Endodermal cell (in vitro differentiated cells): ENCODE measurements around the gene PRSS33. TPM values are rescaled to one million over a fixed set of nuclear protein-coding genes. Genes with fewer than 3 reads are reported as not detected.
A peak's percentile ranks its signal among the peaks of the same experiment; 100 is the strongest.

Experiments
- DNase-seq: peaks from one replicate; pipeline ENCODE4 v3.0.0-alpha.2; 2017
- H3K27ac ChIP-seq: 2 replicates; pipeline ENCODE4 v1.5.1; 2013; ENCODE audit warnings: mild to moderate bottlenecking, low read depth, low read length, moderate library complexity
- H3K27me3 ChIP-seq: 2 replicates; pipeline ENCODE4 v1.6.1; 2013; ENCODE audit warnings: mild to moderate bottlenecking, low read length, moderate library complexity; ENCODE audit not compliant: insufficient read depth, control insufficient read depth, poor library complexity, severe bottlenecking
- H3K36me3 ChIP-seq: 2 replicates; pipeline ENCODE4 v1.7.0; 2013; ENCODE audit warnings: mild to moderate bottlenecking, low read length, moderate library complexity; ENCODE audit not compliant: control insufficient read depth, insufficient read depth
- H3K4me1 ChIP-seq: one replicate; pipeline ENCODE4 v1.7.0; 2013; ENCODE audit warnings: low read length; ENCODE audit not compliant: control insufficient read depth, insufficient read depth
- H3K4me3 ChIP-seq: 2 replicates; pipeline ENCODE4 v1.5.1; 2013; ENCODE audit warnings: mild to moderate bottlenecking, low read length, moderate library complexity
- H3K9ac ChIP-seq: 2 replicates; pipeline ENCODE4 v1.6.1; 2013; ENCODE audit warnings: mild to moderate bottlenecking, low read length, moderate library complexity; ENCODE audit not compliant: poor library complexity, severe bottlenecking; ENCODE audit errors: extremely low read depth
- H3K9me3 ChIP-seq: 2 replicates; pipeline ENCODE4 v1.6.1; 2013; ENCODE audit warnings: mild to moderate bottlenecking, low read length, moderate library complexity; ENCODE audit not compliant: control insufficient read depth
- H3K27ac Mint-ChIP-seq: 2 replicates; pipeline ENCODE4 v1.8.0; 2020; ENCODE audit warnings: mixed read lengths
- H3K27me3 Mint-ChIP-seq: 2 replicates; pipeline ENCODE4 v1.8.0; 2021; ENCODE audit warnings: mild to moderate bottlenecking, mixed read lengths; ENCODE audit not compliant: insufficient read depth
- H3K36me3 Mint-ChIP-seq: 2 replicates; pipeline ENCODE4 v1.8.0; 2020; ENCODE audit warnings: low read depth, mixed read lengths
- H3K4me1 Mint-ChIP-seq: 2 replicates; pipeline ENCODE4 v1.8.0; 2020; ENCODE audit warnings: mixed read lengths
- H3K4me3 Mint-ChIP-seq: 2 replicates; pipeline ENCODE4 v1.8.0; 2020; ENCODE audit warnings: mild to moderate bottlenecking, moderate library complexity, mixed read lengths
- H3K9me3 Mint-ChIP-seq: 2 replicates; pipeline ENCODE4 v1.8.0; 2020; ENCODE audit warnings: mild to moderate bottlenecking, mixed read lengths
- CTCF ChIP-seq: fragments of 200-600 bp; sonication (generic); conservative IDR thresholded peaks from 2 replicates; pipeline ENCODE4 v1.5.0; 2021; ENCODE audit warnings: antibody characterized with exemption, mild to moderate bottlenecking
- WGBS, 2 experiments: methylation state at CpG; one replicate each; pipeline versions ENCODE4 v1.1.5 to v1.1.7; 2013; ENCODE audit warnings: missing lambda C conversion rate in 2 of 2, mixed read lengths in 1 of 2; ENCODE audit not compliant: insufficient coverage in 1 of 2, insufficient read length in 1 of 2; 5-methylcytosine and 5-hydroxymethylcytosine counted together
- total RNA-seq, 2 donors: library from RNA; stranded (reverse); fragmentation: NEBNext Ultra II Directional in 1 of 2; extraction: Animal tissue kit (Norgen Biotek cat#: 25700) in 1 of 2; gene quantifications; 2 replicates in 1 of 2; 3 replicates in 1 of 2; pipeline ENCODE4 v1.2.1, GENCODE V29; 2021

Gene PRSS33
- total RNA-seq, 2 donors from 2014 or later: 0.35 TPM; not detected in 1

- Histone ChIP-seq H3K27me3 (no peaks in the 10 kb centered on the region), H3K4me3 (peak within 1 kb of the TSS; percentile 94), H3K27ac (peak within 1 kb of the TSS; percentile 99), H3K4me1 (no peaks in the 10 kb centered on the region), H3K9ac (peak within 1 kb of the TSS; percentile 93), H3K9me3 (no peaks in the 10 kb centered on the region), H3K36me3 (peaks cover 27% of the 10 kb centered on the region)
- 0% methylated on average over 65 to 99 of the region's 99 CpGs for WGBS, 2 experiments
- no peaks in the 10 kb centered on the region for H3K9me3 Mint-ChIP-seq
- H3K27me3 Mint-ChIP-seq: no peaks in the 10 kb centered on the region
- peak within 1 kb of the TSS; percentile 94 for H3K4me3 Mint-ChIP-seq
- peak within 1 kb of the TSS; percentile 99 for H3K27ac Mint-ChIP-seq
- TF ChIP-seq CTCF: no peak
- H3K36me3 Mint-ChIP-seq: peaks cover 49% of the 10 kb centered on the region
- DNase-seq: peak; percentile 98
- peaks cover 26% of the 10 kb centered on the region for H3K4me1 Mint-ChIP-seq
Measured at GRCh38 chr16:2752035-2752849, 35.1 kb downstream of the PRSS33 start, which contains the start of gene SRRM2. TSS of gene SRRM2 (plus strand) at chr16:2752638. CDS start at chr16:2756365, 3,727 bp downstream.

- H3K36me3 Mint-ChIP-seq: peaks cover 43% of the 10 kb centered on the region
- no peaks in the 10 kb centered on the region for H3K27me3 Mint-ChIP-seq
- peak; percentile 93 for DNase-seq
- Histone ChIP-seq H3K9me3 (no peaks in the 10 kb centered on the region), H3K9ac (peak overlapping the region; percentile 93), H3K36me3 (peaks cover 21% of the 10 kb centered on the region), H3K27me3 (no peaks in the 10 kb centered on the region), H3K27ac (peak overlapping the region; percentile 99), H3K4me1 (no peaks in the 10 kb centered on the region), H3K4me3 (peak overlapping the region; percentile 83)
- H3K27ac Mint-ChIP-seq: peak overlapping the region; percentile 99
- 22 to 26% methylated on average over 21 to 23 of the region's 23 CpGs for WGBS, 2 experiments
- TF ChIP-seq CTCF: no peak
- H3K4me1 Mint-ChIP-seq: peaks cover 26% of the 10 kb centered on the region
- H3K9me3 Mint-ChIP-seq: no peaks in the 10 kb centered on the region
- peak overlapping the region; percentile 94 for H3K4me3 Mint-ChIP-seq
Measured at GRCh38 chr16:2751577-2752034, 35.8 kb downstream of the PRSS33 start.

- peaks cover 15% of the 10 kb centered on the region for H3K4me1 Mint-ChIP-seq
- Histone ChIP-seq H3K27me3 (no peaks in the 10 kb centered on the region), H3K9me3 (no peaks in the 10 kb centered on the region), H3K27ac (no peak overlapping the region), H3K4me1 (no peaks in the 10 kb centered on the region), H3K36me3 (peaks cover 6% of the 10 kb centered on the region), H3K4me3 (no peak overlapping the region), H3K9ac (no peak overlapping the region)
- 94 to 96% methylated on average over 6 of the region's 6 CpGs for WGBS, 2 experiments
- H3K9me3 Mint-ChIP-seq: no peaks in the 10 kb centered on the region
- no peak overlapping the region for H3K4me3 Mint-ChIP-seq
- TF ChIP-seq CTCF: no peak
- no peaks in the 10 kb centered on the region for H3K27me3 Mint-ChIP-seq
- DNase-seq: no peak
- peaks cover 29% of the 10 kb centered on the region for H3K36me3 Mint-ChIP-seq
- no peak overlapping the region for H3K27ac Mint-ChIP-seq
Measured at GRCh38 chr16:2749936-2750335, 37.4 kb downstream of the PRSS33 start.
